Putamen (tissue), 1 donor: ENCODE data around the gene MOSPD2.

Source experiments
- DNase-seq: peaks from one replicate; pipeline ENCODE4 v3.0.0-alpha.2; 2016; ENCODE audit warnings: low spot score

The MOSPD2 gene

DNA sequence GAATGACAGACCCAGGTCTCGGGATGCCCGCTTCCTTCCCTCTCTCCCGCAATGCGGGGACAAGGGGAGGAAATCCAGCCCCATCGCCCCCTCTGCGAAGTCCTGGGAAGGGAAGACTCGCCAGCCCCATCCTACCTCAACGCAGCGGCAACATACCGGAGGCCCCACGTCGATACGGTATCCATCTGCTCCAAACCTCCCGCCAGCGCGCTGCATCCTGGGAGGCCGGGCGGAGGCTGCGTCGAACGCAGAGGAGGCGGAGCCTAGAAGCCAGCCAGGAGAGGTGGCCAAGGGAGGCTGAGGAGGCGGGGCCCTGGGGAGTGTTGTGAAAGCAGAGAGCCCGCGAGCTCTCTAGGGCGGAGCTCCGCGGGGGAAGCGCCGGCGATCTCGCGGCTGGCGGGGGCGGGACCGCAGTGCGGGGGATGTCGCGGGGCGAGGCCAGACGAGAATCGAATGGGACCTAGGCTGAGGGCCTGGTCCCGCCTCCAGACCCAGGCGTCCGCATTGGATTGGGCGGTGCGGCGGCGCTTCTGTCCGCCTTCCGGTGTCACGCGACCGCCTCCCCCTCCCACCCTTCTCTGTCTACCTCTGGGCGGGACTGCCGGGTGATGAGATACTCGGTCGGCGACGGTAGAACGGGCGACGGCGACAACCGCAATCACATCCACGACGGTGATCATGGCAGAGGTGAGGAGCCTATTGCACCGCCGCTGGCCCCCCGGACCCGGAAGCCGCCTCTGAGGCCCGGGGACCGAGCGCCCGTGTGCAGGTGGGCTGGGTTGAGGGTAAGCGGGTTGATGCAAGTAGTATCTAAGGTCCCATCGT lies at the start of gene MOSPD2, which contains the start of gene FANCB:
Gene MOSPD2 (plus strand): TSS at position 571 of the 825 bp plus-strand sequence. CDS start 108 bp downstream, at position 679.
Gene FANCB (minus strand): TSS at position 219 of the 825 bp plus-strand sequence. CDS start 7,559 bp downstream, outside the sequence.
- peak; percentile 93 for DNase-seq

DNA sequence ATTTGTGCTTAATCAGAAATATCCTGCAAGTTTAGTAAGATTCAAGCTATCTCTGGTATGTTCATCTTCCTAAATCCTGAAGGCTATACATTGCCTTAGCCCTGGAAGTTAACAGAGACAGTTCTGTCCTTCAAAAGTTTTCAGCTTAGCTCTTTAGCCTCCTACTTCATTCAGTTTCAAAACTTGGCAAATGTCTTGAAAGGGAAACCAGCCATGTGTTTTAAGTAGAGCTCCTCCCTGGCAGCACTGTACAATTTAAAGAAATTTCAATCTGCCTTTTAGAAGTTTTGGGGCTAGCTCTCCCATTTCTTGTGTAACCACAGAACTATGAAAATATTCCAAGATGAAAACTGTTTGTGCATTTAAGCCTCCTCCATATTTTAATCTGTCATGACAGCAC lies 47.4 kb upstream of the MOSPD2 start:
- no peak for DNase-seq

DNA sequence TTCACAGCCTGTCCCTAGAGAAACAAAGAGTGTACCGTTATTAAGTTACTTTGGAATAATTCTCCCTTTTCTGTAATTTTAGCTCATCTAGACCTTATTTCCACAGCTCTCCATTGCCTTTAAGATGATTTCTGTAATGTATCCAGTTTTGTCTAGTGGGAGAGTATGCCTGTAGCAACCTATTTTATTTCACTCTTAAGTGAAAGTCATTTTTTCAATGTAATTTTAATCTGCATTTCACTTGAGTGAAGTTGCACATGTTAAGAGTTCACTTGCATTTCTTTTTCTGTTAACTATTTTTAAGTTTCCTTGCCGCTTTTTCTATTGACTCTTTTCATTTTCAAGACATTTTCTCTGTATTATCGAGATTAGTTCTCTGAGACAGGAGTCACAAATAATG lies 46.9 kb upstream of the MOSPD2 start:
- DNase-seq = no peak

DNA sequence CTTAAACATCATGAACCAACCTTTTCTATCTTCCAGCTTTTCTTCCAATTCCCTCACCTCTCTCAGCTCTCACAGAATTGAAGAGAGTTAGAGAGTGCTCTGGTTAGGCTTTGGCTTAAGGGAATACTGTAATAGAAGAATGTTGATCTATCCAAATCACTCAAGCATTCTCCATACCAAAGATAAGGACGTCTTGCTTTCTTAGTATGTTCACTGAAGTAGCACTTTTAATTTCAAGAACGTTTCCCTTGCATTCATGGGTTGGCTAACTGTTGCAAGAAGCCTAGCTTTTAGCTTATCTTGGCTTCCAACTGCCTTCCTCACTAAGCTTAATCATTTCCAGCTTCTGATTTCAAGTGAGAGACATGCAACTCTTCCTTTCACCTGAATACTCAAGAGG lies 43.6 kb upstream of the MOSPD2 start:
- no peak for DNase-seq

DNA sequence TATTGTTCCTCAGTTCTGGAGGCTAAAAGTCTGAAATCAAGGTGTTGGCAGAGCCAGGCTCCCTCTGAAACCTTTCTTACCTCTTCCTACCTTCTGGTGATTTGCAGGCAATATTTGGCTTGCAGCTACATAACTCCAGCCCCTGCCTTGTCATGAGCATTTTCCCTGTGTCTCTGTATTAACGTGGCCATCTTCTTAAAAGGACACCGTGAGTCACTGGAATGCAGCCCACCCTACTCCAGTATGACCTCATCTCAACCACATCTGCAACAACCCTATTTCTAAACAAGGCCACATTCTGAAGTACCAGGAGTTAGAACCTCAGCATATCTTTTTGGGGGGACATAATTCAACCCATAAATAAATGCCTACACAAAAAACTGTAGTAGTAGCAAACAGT lies 41.1 kb upstream of the MOSPD2 start:
- DNase-seq = no peak

DNA sequence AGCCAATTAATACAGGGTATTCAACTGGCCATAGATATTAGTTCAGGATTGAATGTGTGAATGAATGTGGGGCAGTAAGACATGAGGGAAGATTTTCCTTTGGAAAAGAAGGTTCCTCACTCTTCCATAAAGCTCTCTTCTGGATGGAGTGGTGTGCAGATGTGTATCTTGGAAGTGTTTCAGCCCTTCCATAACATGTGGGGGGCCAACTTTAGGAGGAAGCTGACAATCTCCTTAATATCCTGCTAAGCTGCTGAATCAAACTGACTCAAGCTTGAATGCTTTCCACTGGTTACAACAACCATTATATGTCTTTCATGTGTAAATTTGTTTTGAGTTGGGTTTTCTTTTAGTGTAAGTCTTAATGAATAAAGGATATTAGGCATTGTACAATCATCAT lies 40.6 kb upstream of the MOSPD2 start:
- no peak for DNase-seq

DNA sequence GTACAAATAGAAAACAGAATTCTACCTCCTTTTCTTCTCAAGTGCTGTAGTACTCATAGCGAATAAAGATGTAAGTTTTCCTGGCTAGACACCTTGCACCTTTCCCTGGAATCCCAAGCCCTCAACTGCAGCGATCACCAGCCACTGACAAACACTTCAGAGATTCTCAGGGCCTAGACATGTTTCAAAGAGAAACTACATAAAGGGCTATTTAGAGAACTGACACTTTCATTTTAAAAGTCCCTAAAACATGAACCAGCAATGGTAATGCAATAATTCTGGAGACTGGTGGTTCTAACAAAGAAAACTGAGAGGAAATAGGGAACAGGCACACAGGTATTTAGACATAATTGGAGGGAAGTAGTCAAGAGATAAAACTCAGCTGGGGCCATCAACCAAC lies 36.1 kb upstream of the MOSPD2 start:
- DNase-seq = no peak

DNA sequence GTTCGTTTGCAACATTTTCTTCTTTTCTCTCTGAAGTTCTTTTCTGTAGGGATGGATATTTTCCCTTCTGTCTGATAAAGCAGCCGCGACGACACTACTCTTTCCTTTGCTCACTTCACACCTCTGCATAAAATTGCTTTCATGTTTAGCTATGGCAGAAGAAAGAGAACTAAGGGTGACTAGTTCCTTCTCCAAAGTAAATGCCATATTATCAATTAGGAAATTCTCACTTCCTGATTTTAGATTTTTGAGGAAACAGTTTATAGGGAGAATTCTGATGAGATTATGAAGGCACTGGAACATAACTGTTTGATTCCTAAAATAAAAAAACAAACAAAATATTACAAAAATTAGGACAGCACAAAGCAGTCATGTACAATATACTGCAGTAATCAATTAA lies 29.6 kb upstream of the MOSPD2 start:
- no peak for DNase-seq

DNA sequence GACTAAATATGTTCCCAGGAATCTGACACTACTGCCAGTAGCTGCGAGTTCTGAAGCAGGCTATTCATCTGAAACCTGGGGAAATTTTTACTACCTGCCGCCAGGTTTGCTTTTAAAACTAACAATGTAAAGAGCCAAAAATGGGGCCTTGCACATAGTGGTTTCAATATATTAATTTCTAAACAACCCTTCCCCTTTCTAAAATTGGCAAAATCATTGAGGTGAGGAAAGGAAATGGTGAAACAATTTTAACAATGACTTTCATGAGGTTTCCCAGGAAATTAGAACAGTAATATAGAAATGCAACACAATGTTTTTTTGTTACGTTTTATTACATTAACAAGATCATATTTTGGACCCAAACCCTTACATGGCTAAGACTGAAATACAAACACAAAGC lies 21.7 kb upstream of the MOSPD2 start:
- no peak for DNase-seq

DNA sequence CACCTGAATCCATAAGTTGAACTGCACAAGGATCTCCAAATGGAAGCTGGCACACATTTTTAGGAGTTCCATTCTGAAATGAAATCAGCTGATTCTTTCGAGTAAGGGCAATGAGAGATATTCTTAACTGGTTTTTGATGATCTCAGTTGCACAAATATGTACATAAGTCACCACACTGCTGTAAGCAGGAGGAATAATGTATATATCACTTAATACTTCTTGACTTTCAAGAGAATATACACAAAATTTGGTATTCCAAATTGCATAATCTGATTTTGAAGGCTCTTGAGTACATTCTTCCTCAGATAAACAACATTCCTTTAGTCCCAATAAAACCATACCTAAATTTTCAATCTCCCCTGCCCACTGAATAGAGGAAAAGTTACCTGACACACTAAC lies 8.6 kb upstream of the MOSPD2 start:
- DNase-seq = no peak

DNA sequence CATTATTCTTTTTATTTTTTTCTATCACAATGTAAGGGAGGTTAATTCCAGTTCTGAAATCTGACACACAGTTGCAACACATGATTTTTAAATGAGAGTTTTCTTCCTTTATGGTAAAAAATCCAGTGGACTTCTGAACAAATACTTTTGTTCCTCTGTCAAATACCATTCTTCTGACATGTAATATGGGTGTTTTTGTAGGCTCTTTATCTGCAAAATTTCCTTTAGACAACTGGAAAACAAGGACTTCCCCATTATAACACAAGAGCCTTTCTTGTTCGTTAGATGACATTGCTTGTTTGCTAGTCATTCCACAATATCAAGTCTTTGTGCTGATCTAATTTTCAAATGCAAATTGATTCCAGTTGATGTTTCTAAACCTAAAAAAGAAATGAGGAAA lies 8.0 kb upstream of the MOSPD2 start:
- DNase-seq = peak; percentile 77

DNA sequence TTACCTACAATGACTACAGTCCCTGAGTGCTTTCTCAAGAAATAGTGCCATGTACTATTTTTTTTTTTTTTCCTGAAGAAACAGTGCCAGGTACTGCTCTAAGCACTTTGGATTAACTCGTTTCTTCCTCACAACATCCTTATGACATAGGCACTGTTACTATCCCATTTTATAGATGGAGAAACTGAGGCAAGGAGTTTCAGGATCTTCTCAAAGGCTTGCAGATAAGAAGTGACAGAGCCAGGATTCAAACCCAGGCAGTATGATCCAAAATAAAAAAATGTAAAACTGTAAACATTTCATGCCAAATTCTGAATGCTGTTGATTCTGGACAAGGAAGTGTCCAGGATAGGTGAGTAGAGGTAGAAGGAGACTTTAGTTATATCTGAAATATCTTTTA lies 1.5 kb upstream of the MOSPD2 start:
- no peak for DNase-seq

DNA sequence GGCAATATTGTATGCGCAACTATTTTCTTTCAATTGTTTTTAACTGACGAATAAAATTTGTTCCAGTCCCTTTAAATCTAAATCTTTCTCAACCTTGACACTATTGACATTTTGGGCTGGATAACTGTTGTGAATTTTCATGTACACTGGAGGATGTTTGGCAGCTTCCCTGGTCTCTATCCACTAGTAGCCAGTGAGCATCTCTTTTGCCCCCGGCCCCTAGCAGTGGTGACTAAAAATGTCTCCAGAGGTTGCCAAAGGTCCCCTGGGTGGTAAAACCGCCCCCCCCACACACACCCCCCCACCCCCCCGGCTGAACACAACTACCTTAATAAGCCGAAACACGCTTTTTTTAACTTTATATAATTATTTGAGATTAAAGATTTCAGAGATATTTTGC lies 866 bp upstream of the MOSPD2 start:
- no peak for DNase-seq

DNA sequence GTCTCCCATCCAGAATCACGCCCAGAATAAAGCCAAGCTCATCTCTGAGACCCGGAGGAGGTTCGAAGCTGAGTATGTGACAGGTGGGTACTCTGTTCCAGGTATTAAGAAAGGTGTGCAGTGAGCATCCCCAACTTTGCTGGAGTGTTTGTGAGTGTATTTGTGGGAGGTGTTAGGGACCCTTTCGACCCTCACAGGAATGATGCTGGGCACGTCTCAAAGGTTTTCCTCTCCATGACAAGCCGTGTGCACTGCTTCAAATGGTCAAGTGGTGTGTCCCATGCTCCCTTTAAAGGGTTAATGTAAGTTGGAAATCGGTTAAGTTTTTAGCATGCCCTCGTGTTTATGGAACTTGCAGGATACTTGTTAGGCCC lies 442 bp downstream of the MOSPD2 start:
- DNase-seq = no peak

DNA sequence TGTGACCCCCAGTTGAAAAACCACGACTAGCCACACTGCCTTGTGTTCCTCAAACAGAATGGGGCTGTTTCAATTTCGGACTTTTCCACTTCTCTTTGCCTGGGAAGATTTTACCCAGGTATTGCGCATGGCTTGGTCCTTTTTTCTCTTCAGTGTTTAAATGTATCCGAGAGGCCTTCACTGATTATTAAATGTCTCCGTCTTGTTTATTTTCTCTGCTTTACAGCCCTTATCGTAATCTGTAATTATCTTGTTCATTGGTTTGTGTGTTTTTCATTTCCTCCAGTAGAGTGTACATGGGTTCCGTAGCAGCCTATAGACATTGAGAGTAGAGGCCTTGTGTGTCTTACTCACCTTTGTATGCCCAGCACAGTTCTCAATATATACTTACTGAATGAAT lies 2.4 kb downstream of the MOSPD2 start:
- DNase-seq = no peak

DNA sequence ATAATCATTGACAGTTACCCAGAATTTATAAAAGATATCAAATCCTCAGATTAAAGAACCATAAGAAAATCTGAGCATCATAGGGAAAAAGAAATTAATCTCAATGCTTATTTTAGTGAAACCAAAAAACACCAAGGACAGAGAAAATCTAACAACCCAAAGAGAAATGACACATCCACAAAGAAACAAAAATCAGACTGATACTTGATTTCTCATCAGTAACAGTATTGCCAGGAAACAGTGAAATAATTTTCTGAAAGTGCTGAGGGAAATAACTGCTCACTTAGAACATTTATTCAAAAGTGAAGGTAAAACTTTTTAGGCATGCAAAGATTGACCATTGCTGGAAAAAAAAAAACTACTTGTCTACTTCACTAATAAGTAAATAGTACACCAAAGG lies 10.6 kb downstream of the MOSPD2 start:
- no peak for DNase-seq

DNA sequence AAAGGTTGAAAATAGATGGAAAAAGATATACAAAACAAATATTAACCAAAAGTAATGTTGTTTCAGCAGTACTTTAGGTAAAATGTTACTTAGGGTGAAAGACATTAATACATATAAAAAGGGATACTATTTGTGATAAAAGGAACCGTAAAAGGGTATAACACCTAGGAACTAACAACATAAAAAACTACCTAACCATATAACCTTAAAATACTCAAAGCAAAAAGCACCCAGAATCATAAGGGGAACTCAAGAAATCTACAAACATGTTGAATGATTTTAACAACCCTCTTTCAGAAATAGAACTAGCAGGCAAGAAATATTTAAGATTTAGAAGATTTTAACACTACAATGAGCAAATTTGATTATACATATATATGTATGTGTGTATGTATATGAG lies 11.5 kb downstream of the MOSPD2 start:
- DNase-seq = no peak

DNA sequence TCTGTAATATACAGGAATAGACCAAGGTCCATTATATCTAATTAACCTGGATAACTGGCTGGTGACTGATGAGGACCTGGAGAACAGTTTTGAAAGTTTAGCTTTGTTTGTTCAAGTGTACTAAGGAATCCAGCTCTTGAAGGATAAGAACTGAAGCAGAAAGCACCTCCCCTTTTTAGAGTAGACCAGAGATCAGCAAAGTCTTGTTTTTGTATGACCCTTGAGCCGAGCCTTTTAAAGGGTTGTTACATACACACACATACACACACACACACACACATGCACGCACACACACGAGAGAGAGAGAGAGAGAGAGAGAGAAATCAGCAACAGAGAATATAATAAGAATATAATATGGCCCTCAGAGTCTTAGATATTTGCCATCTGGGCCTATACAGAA lies 13.0 kb downstream of the MOSPD2 start:
- no peak for DNase-seq

DNA sequence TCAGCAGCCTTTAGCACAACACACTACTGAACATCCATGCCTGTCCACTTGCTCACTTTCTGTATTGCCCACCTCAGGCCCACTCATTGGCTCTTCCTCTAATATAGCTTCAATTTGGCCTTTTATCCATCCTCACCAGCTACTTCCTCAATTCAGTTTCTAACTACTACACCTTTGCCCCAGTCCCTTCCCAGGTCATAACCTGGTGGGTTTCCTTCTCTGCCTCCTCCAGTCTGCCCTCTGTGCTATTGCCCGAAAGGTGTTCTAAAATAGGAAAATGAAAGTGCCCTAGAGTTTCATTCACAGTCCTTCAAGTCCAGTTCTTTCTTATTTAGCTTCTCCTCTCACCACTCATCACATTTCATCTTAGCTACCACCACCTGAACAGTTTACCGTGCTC lies 23.1 kb downstream of the MOSPD2 start:
- DNase-seq = no peak

DNA sequence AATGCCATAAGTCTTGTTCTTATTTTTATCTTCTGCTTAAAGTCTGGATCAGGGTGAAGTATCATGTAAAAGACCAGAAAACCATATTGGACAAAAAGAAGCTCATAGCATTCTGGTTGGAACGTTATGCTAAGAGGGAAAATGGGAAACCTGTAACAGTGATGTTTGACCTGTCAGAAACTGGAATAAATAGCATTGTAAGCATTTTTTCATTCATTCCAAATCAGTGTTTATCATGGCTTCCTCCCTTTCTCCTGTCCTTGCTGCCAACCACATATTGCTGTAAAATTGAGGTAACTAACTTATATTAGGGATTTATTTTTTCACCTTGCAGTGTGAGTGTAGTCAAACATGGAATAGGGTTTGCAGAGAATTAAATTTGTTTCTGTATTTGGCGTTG lies 23.8 kb downstream of the MOSPD2 start:
- no peak for DNase-seq

DNA sequence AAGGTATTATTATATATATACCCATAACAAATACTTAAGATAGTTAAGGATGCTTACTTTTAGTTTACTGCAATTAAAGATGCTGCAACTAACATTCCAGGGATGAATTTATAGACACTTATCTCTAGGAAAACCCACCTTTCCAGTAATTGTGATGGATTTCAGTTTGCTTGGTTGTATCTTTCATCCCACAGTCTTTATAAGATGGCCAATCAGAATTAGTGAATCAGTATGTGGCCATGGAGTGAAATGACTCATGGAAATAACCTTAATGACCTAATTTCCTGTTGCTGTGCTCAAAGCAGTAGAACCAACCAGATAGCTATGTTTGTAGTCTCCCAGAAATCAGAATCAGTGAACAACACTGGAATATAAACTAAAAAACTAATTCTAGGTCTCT lies 26.4 kb downstream of the MOSPD2 start:
- no peak for DNase-seq

DNA sequence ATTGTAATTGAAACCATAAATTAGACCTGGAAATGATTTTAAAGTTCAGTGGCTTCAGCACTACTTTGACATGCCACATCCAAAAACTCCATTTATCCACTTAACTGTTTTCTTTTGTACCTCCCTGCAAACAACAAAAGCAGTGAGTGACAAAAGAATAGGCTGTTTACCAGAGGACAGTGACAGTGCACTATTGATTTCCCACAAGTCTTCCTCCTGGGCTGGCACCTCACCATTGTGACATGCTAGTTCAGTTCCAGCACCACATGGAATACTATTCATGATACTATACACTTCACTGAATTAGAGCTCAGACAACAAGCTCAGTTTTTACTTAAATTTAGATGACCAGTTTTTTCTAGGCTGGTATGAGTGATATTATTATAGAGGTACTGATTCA lies 29.3 kb downstream of the MOSPD2 start:
- peak; percentile 15 for DNase-seq

DNA sequence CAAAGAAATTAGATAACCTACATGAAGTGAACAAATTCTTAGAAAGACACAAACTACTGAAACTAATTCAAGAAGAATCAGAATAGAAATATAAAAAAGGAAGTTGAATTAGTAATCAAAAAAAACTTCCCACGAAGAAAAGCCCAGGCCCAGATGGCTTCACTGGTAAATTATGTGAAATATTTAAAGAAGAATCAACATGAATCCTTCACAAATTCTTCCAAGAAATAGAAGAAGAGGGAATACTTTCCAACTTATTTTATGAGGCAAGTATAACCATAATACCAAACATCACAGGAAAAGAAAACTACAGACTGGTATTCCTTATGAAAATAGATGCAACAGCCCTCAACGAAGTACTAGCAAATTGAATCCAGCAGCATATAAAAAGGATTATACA lies 30.7 kb downstream of the MOSPD2 start:
- no peak for DNase-seq

DNA sequence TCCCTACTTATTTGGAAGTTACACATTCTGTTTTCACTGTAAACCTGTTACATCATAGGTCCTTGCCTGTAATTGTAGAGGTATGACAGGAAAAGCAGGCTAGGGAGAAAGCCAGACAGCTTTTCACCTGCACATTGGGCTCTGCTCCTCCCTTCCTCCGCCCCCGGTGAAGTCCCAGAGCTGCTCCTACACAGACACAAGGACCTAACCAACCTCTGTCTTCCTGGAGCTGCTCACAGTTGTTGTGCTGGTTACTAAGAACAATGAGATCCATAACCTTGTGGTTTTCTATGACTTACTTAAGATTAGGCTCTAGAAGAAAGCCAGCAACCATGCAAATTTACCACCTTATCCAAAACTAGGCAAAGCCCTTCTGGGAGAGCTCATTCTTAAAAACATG lies 40.0 kb downstream of the MOSPD2 start:
- DNase-seq = no peak
